HepG2 (cell line): ENCODE measurements around the gene NOTO. TPM values are rescaled to one million over a fixed set of nuclear protein-coding genes. Genes with fewer than 3 reads are reported as not detected.

ENCODE experiments used
- EEA1 ChIP-seq: sonication (generic); formaldehyde crosslinking; IDR thresholded peaks from 2 replicates; pipeline ENCODE4 v1.5.1; 2020; ENCODE audit warnings: mild to moderate bottlenecking, missing genetic modification reagents, borderline replicate concordance
- ERF ChIP-seq: IDR thresholded peaks from 2 replicates; pipeline ENCODE4 v1.6.1; 2018; ENCODE audit warnings: missing biosample characterization, missing genetic modification reagents
- MEF2D ChIP-seq: sonication (generic); formaldehyde crosslinking; IDR thresholded peaks from 2 replicates; pipeline ENCODE4 v1.5.1; 2020; ENCODE audit warnings: mild to moderate bottlenecking, missing genetic modification reagents
- NFKB2 ChIP-seq: sonication (generic); formaldehyde crosslinking; IDR thresholded peaks from 2 replicates; pipeline ENCODE4 v1.4.0; 2020; ENCODE audit warnings: missing genetic modification reagents, borderline replicate concordance
- REPIN1 ChIP-seq: sonication (generic); formaldehyde crosslinking; IDR thresholded peaks from 2 replicates; pipeline ENCODE4 v1.8.0; 2022; ENCODE audit warnings: missing genetic modification reagents, low read depth, mild to moderate bottlenecking, borderline replicate concordance
- RFX3 ChIP-seq: IDR thresholded peaks from 2 replicates; pipeline ENCODE4 v1.6.1; 2016; ENCODE audit warnings: missing biosample characterization, missing genetic modification reagents
- SMAD1 ChIP-seq: sonication (generic); formaldehyde crosslinking; IDR thresholded peaks from 2 replicates; pipeline ENCODE4 v1.4.0; 2020; ENCODE audit warnings: missing genetic modification reagents, low read depth, mild to moderate bottlenecking, borderline replicate concordance
- SPEN ChIP-seq: sonication (generic); formaldehyde crosslinking; IDR thresholded peaks from 2 replicates; pipeline ENCODE4 v1.5.1; 2020; ENCODE audit warnings: low read depth, mild to moderate bottlenecking, missing genetic modification reagents
- ZBTB7A ChIP-seq: sonication (generic); formaldehyde crosslinking; IDR thresholded peaks from 2 replicates; pipeline ENCODE4 v1.8.0; 2022; ENCODE audit warnings: mild to moderate bottlenecking, missing genetic modification reagents
- ZFP36L2 ChIP-seq: sonication (generic); formaldehyde crosslinking; IDR thresholded peaks from 2 replicates; pipeline ENCODE4 v1.4.0; 2020; ENCODE audit warnings: missing genetic modification reagents
- ZNF326 ChIP-seq: sonication (generic); formaldehyde crosslinking; IDR thresholded peaks from 2 replicates; pipeline ENCODE4 v1.4.0; 2020; ENCODE audit warnings: missing genetic modification reagents, borderline replicate concordance
- ZNF564 ChIP-seq: sonication (generic); formaldehyde crosslinking; IDR thresholded peaks from 2 replicates; pipeline ENCODE4 v1.8.1; 2023; ENCODE audit warnings: mild to moderate bottlenecking, missing genetic modification reagents
- ZNF589 ChIP-seq: sonication (generic); formaldehyde crosslinking; conservative IDR thresholded peaks from 2 replicates; pipeline ENCODE4 v1.8.0; 2022; ENCODE audit warnings: mild to moderate bottlenecking, moderate library complexity, missing genetic modification reagents
- ZNF605 ChIP-seq: sonication (generic); formaldehyde crosslinking; IDR thresholded peaks from 2 replicates; pipeline ENCODE4 v1.8.0; 2022; ENCODE audit warnings: mild to moderate bottlenecking, missing genetic modification reagents
- ZNF776 ChIP-seq: sonication (generic); formaldehyde crosslinking; IDR thresholded peaks from 2 replicates; pipeline ENCODE4 v1.4.0; 2020; ENCODE audit warnings: mild to moderate bottlenecking, missing genetic modification reagents
- ZNF781 ChIP-seq: sonication (generic); formaldehyde crosslinking; IDR thresholded peaks from 2 replicates; pipeline ENCODE4 v1.5.1; 2020; ENCODE audit warnings: borderline replicate concordance, mild to moderate bottlenecking, missing genetic modification reagents; ENCODE audit errors: not compliant biosample characterization
- polyA plus RNA-seq, 8 experiments: library from polyadenylated mRNA; depleted of rRNA in 3 of 8; stranded (reverse) in 7 of 8; unstranded in 1 of 8; fragments of >200 nt; fragmentation: Illumina TruSeq in 4 of 8; extraction: Trizol in 4 of 8; gene quantifications; 2 replicates each; pipeline versions ENCODE4 v1.2.1 to v1.2.3, GENCODE V29; 2011 to 2016; ENCODE audit warnings: low read depth in 4 of 8, missing spikeins in 1 of 8, mixed read lengths in 1 of 8; ENCODE audit not compliant: insufficient read depth in 1 of 8
- total RNA-seq, 5 experiments: library from RNA; depleted of rRNA; stranded (reverse); fragments of >200 nt; fragmentation: Illumina TruSeq; extraction: Trizol; gene quantifications; 2 replicates each; pipeline ENCODE4 v1.2.3, GENCODE V29; 2016; ENCODE audit warnings: low read depth in 1 of 5
- TF ChIP-seq, protein P1 (sequence below): sonication (generic); formaldehyde crosslinking; conservative IDR thresholded peaks from 2 replicates; pipeline ENCODE4 v1.4.0; 2020; ENCODE audit warnings: missing genetic modification reagents
- TF ChIP-seq, protein P2 (sequence below): sonication (generic); formaldehyde crosslinking; IDR thresholded peaks from 2 replicates; pipeline ENCODE4 v1.5.1; 2020; ENCODE audit warnings: mild to moderate bottlenecking, missing genetic modification reagents, moderate library complexity
- TF ChIP-seq, protein P3 (sequence below): sonication (generic); formaldehyde crosslinking; IDR thresholded peaks from 2 replicates; pipeline ENCODE4 v1.5.0; 2020; ENCODE audit warnings: missing genetic modification reagents
- TF ChIP-seq, protein P4 (sequence below): sonication (generic); formaldehyde crosslinking; IDR thresholded peaks from 2 replicates; pipeline ENCODE4 v1.5.1; 2020; ENCODE audit warnings: missing genetic modification reagents, mild to moderate bottlenecking, borderline replicate concordance
- TF ChIP-seq, protein P5 (sequence below): sonication (generic); formaldehyde crosslinking; IDR thresholded peaks from 2 replicates; pipeline ENCODE4 v1.4.0; 2020; ENCODE audit warnings: missing genetic modification reagents, mild to moderate bottlenecking, borderline replicate concordance

NOTO gene
- total and polyA plus RNA-seq, 2 of the 13 experiments (the other 11 are each of a cell fraction or from before 2014, with no cell fraction given): not detected

DNA sequence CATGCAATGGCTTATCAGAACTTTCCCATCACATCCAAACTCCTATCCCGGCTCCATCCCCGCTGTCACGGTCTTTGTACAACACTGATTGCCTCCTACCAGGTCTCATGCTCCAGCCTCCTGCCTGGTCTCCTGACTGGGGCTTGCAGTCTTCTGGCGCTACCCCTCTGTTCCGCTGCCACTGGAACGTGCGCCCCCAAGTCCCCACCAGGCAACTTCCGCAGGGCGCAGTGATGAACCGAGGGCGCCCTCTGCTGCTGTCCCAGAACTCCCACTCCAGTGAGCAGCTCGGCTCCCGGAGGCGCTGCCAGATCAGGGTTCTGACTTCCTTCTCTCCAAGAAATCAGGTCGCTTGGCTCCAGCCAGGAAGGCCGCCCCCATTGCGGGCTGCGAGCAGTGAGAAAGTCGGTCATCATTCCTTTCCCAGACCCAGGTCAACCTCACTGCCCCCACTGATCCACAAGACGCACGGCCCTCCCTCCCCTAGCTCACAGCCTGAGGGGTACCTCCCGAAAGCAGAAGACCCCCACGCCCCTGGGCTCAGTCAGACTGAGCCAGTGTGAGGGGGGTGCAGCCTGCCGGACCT is 45.7 kb upstream of the NOTO start (continued):
- TF ChIP-seq, protein P1, sequence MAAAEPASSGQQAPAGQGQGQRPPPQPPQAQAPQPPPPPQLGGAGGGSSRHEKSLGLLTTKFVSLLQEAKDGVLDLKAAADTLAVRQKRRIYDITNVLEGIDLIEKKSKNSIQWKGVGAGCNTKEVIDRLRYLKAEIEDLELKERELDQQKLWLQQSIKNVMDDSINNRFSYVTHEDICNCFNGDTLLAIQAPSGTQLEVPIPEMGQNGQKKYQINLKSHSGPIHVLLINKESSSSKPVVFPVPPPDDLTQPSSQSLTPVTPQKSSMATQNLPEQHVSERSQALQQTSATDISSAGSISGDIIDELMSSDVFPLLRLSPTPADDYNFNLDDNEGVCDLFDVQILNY (CRISPR knock-in tag): no peak
- TF ChIP-seq ZNF605: peak; percentile 46; the same call in 1 of the 2 replicates
- TF ChIP-seq EEA1 (CRISPR knock-in tag): peak; percentile 84; the same call in 1 of the 2 replicates
- no peak for TF ChIP-seq ZNF326
- no peak for TF ChIP-seq ZFP36L2 (CRISPR knock-in tag)
- TF ChIP-seq ZNF589: no peak
- peak; percentile 72 for TF ChIP-seq REPIN1
- TF ChIP-seq, protein P2, sequence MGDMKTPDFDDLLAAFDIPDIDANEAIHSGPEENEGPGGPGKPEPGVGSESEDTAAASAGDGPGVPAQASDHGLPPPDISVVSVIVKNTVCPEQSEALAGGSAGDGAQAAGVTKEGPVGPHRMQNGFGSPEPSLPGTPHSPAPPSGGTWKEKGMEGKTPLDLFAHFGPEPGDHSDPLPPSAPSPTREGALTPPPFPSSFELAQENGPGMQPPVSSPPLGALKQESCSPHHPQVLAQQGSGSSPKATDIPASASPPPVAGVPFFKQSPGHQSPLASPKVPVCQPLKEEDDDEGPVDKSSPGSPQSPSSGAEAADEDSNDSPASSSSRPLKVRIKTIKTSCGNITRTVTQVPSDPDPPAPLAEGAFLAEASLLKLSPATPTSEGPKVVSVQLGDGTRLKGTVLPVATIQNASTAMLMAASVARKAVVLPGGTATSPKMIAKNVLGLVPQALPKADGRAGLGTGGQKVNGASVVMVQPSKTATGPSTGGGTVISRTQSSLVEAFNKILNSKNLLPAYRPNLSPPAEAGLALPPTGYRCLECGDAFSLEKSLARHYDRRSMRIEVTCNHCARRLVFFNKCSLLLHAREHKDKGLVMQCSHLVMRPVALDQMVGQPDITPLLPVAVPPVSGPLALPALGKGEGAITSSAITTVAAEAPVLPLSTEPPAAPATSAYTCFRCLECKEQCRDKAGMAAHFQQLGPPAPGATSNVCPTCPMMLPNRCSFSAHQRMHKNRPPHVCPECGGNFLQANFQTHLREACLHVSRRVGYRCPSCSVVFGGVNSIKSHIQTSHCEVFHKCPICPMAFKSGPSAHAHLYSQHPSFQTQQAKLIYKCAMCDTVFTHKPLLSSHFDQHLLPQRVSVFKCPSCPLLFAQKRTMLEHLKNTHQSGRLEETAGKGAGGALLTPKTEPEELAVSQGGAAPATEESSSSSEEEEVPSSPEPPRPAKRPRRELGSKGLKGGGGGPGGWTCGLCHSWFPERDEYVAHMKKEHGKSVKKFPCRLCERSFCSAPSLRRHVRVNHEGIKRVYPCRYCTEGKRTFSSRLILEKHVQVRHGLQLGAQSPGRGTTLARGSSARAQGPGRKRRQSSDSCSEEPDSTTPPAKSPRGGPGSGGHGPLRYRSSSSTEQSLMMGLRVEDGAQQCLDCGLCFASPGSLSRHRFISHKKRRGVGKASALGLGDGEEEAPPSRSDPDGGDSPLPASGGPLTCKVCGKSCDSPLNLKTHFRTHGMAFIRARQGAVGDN (CRISPR knock-in tag): peak; percentile 81
- TF ChIP-seq ZNF781 (CRISPR knock-in tag): peak; percentile 53
- TF ChIP-seq NFKB2: peak; percentile 65; the same call in 1 of the 2 replicates
- no peak for TF ChIP-seq RFX3 (CRISPR knock-in tag)
- TF ChIP-seq, protein P3, sequence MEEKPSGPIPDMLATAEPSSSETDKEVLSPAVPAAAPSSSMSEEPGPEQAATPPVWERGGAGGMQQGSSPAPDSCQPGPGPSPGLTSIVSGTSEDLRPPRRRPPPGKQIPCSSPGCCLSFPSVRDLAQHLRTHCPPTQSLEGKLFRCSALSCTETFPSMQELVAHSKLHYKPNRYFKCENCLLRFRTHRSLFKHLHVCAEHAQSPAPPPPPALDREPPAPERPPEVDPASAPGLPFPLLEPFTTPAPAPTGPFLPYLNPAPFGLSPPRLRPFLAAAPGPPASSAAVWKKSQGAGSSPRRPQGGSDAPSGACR (CRISPR knock-in tag): 0 out of 2 replicates have a peak, but pooled peaks have one; percentile 56
- TF ChIP-seq, protein P4, sequence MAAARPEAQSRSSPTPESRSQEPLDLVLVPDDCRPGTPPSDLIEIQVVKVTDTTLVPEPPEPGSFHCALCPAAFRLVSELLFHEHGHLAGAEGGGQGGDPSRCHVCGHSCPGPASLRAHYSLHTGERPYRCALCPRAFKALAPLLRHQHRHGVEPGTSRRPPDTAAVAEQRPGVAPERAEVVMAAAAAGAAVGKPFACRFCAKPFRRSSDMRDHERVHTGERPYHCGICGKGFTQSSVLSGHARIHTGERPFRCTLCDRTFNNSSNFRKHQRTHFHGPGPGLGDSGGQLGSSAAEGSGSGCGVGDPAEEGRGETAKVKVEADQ (CRISPR knock-in tag): peak; percentile 82
- TF ChIP-seq SPEN: peak; percentile 67; the same call in 1 of the 2 replicates
- TF ChIP-seq SMAD1 (CRISPR knock-in tag): 0 out of 2 replicates have a peak, but pooled peaks have one; percentile 71
- TF ChIP-seq ZNF776 (CRISPR knock-in tag): 0 out of 2 replicates have a peak, but pooled peaks have one; percentile 78
- TF ChIP-seq ZNF564 (CRISPR knock-in tag): no peak
- 0 out of 2 replicates have a peak, but pooled peaks have one; percentile 34 for TF ChIP-seq MEF2D
- TF ChIP-seq ERF: 0 out of 2 replicates have a peak, but pooled peaks have one; percentile 50
- TF ChIP-seq, protein P5, sequence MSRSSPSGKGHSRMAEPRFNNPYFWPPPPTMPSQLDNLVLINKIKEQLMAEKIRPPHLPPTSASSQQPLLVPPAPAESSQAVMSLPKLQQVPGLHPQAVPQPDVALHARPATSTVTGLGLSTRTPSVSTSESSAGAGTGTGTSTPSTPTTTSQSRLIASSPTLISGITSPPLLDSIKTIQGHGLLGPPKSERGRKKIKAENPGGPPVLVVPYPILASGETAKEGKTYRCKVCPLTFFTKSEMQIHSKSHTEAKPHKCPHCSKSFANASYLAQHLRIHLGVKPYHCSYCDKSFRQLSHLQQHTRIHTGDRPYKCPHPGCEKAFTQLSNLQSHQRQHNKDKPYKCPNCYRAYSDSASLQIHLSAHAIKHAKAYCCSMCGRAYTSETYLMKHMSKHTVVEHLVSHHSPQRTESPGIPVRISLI: no peak
- 0 out of 2 replicates have a peak, but pooled peaks have one; percentile 46 for TF ChIP-seq ZBTB7A (CRISPR knock-in tag)
